Neuronal stem cell (in vitro differentiated cells): ENCODE data around the gene CLDN15.
"Not testable (repeated sequence)": the region's sequence is repeated elsewhere in the genome, so short reads cannot be mapped to it uniquely, and the experiment has no call there.

ENCODE experiments used
- DNase-seq: peaks from one replicate; pipeline ENCODE4 v3.0.0-alpha.2; 2013; ENCODE audit warnings: low spot score
- H2AFZ ChIP-seq: one replicate; pipeline ENCODE4 v1.6.1; 2013; ENCODE audit warnings: mild to moderate bottlenecking, low read length, inconsistent platforms
- H2AK5ac ChIP-seq: 2 replicates; pipeline ENCODE4 v1.6.1; 2013; ENCODE audit warnings: low read depth, mild to moderate bottlenecking, inconsistent platforms, low read length, moderate library complexity, mixed read lengths
- H2BK120ac ChIP-seq: 2 replicates; pipeline ENCODE4 v1.6.1; 2013; ENCODE audit warnings: low read depth, mild to moderate bottlenecking, inconsistent platforms, low read length, moderate library complexity, mixed read lengths
- H2BK12ac ChIP-seq: one replicate; pipeline ENCODE4 v1.6.1; 2013; ENCODE audit warnings: low read length, inconsistent platforms
- H2BK15ac ChIP-seq: 2 replicates; pipeline ENCODE4 v1.6.1; 2013; ENCODE audit warnings: mild to moderate bottlenecking, low read length, inconsistent platforms, mixed read lengths
- H2BK5ac ChIP-seq: one replicate; pipeline ENCODE4 v1.6.1; 2013; ENCODE audit warnings: inconsistent platforms, mild to moderate bottlenecking, low read length, moderate library complexity
- H3K14ac ChIP-seq: one replicate; pipeline ENCODE4 v1.6.1; 2013; ENCODE audit warnings: low read length, inconsistent platforms
- H3K18ac ChIP-seq: 2 replicates; pipeline ENCODE4 v1.6.1; 2013; ENCODE audit warnings: low read length, inconsistent platforms
- H3K23ac ChIP-seq: 2 replicates; pipeline ENCODE4 v1.6.1; 2013; ENCODE audit warnings: low read depth, mild to moderate bottlenecking, mixed read lengths, low read length, inconsistent platforms; ENCODE audit not compliant: poor library complexity
- H3K27ac ChIP-seq: replicated peaks from 3 replicates; pipeline ENCODE4 v1.5.1; 2013; ENCODE audit warnings: low read length, inconsistent platforms
- H3K27me3 ChIP-seq, 3 experiments: 2 replicates each; pipeline ENCODE4 v1.6.1; 2013; ENCODE audit warnings: low read length in 3 of 3, mild to moderate bottlenecking in 2 of 3, inconsistent platforms in 1 of 3, low read depth in 1 of 3, mixed read lengths in 1 of 3, moderate library complexity in 1 of 3; ENCODE audit not compliant: control insufficient read depth in 3 of 3, insufficient read depth in 3 of 3
- H3K36me3 ChIP-seq, 2 donors: replicated peaks in 1 of 2; 2 replicates each; pipeline ENCODE4 v1.6.1; 2013; ENCODE audit warnings: low read length in 2 of 2; ENCODE audit not compliant: control insufficient read depth in 2 of 2, insufficient read depth in 2 of 2
- H3K4ac ChIP-seq: 2 replicates; pipeline ENCODE4 v1.6.1; 2013; ENCODE audit warnings: inconsistent platforms, mild to moderate bottlenecking, low read length, moderate library complexity
- H3K4me1 ChIP-seq, 2 donors: 1 replicate in 1 of 2; 2 replicates in 1 of 2; pipeline ENCODE4 v1.6.1; 2013; ENCODE audit warnings: low read length in 2 of 2, low read depth in 1 of 2; ENCODE audit not compliant: control insufficient read depth in 2 of 2, insufficient read depth in 1 of 2
- H3K4me2 ChIP-seq: one replicate; pipeline ENCODE4 v1.6.1; 2013; ENCODE audit warnings: mild to moderate bottlenecking, low read length, inconsistent platforms; ENCODE audit not compliant: insufficient read depth, poor library complexity, severe bottlenecking
- H3K4me3 ChIP-seq, 2 donors: 2 replicates each; pipeline ENCODE4 v1.5.1; 2013; ENCODE audit warnings: low read length in 2 of 2, mild to moderate bottlenecking in 2 of 2, inconsistent platforms in 1 of 2, moderate library complexity in 1 of 2
- H3K79me1 ChIP-seq: one replicate; pipeline ENCODE4 v1.6.1; 2013; ENCODE audit warnings: low read depth, mild to moderate bottlenecking, inconsistent platforms, low read length, moderate library complexity
- H3K9ac ChIP-seq: one replicate; pipeline ENCODE4 v1.6.1; 2013; ENCODE audit warnings: mild to moderate bottlenecking, low read depth, low read length, inconsistent platforms; ENCODE audit not compliant: poor library complexity
- H3K9me3 ChIP-seq, 2 donors: replicated peaks in 1 of 2; 2 replicates each; pipeline versions ENCODE3 to v1.6.1; 2013; ENCODE audit warnings: low read length in 2 of 2, mild to moderate bottlenecking in 2 of 2, inconsistent platforms in 1 of 2, low read depth in 1 of 2, mixed read lengths in 1 of 2, moderate library complexity in 1 of 2; ENCODE audit not compliant: control insufficient read depth in 2 of 2, insufficient read depth in 1 of 2
- H4K8ac ChIP-seq: one replicate; pipeline ENCODE4 v1.6.1; 2013; ENCODE audit warnings: low read depth, mild to moderate bottlenecking, inconsistent platforms, low read length, moderate library complexity
- H4K91ac ChIP-seq: one replicate; pipeline ENCODE4 v1.6.1; 2013; ENCODE audit warnings: low read length, low read depth, mild to moderate bottlenecking, inconsistent platforms; ENCODE audit not compliant: poor library complexity
- WGBS, 2 donors: extraction: QIAGEN DNeasy Blood & Tissue Kit; methylation state at CpG; one replicate each; pipeline ENCODE4 v1.1.7; 2013; ENCODE audit warnings: missing lambda C conversion rate in 2 of 2, mixed read lengths in 1 of 2; ENCODE audit not compliant: insufficient read length in 2 of 2, insufficient replicate concordance in 1 of 2; ENCODE audit errors: extremely low coverage in 2 of 2; 5-methylcytosine and 5-hydroxymethylcytosine counted together

Gene CLDN15

GRCh38 chr7:101258243-101258731, 20.7 kb upstream of the CLDN15 start:
- Histone ChIP-seq H2AK5ac (no peak overlapping the region), H3K4me1 (no peaks in the 10 kb centered on the region), H2BK5ac (no peak overlapping the region), H3K9ac (no peak overlapping the region), H3K23ac (no peak overlapping the region), H3K4me2 (no peak overlapping the region), H2BK120ac (no peak overlapping the region), H2BK12ac (no peak overlapping the region), H3K18ac (no peak overlapping the region), H3K36me3 (no peaks in the 10 kb centered on the region), H2AFZ (no peak overlapping the region), H2BK15ac (no peak overlapping the region), H3K79me1 (no peaks in the 10 kb centered on the region), H3K27me3 (no peaks in the 10 kb centered on the region), H3K4me3 (no peak overlapping the region), H3K27ac (no peak overlapping the region), H4K91ac (no peak overlapping the region), H3K4ac (no peak overlapping the region), H4K8ac (no peak overlapping the region), H3K9me3 (no peaks in the 10 kb centered on the region), H3K14ac (no peak overlapping the region)
- no peak for DNase-seq
- no CpG with 5 or more reads among the region's 7 CpGs for WGBS, 2 donors

DNA sequence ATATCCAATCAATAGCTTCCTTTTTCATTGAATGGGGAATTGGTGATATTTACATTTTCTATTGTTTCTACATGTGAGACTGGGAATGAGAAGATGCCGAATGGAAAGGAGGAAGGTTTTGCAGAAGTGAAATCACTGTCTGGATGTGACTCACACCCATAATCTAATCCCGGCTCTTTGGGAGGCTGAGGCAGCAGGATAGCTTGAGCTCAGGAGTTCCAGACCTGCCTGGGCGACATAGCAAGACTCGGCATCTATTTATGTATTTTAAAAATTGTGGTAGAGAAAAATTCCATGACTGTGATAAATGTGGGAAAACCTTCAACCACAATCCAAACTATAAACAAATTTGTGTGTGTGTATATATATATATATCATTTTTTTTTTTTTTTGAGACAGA, 18.2 kb upstream of the CLDN15 start:
- Histone ChIP-seq H3K4ac (no peak overlapping the region), H2AFZ (no peak overlapping the region), H3K27me3 (no peaks in the 10 kb centered on the region), H3K4me3 (no peak overlapping the region), H2BK15ac (no peak overlapping the region), H3K9me3 (no peaks in the 10 kb centered on the region), H4K8ac (no peak overlapping the region), H2BK12ac (no peak overlapping the region), H2BK120ac (no peak overlapping the region), H3K27ac (no peak overlapping the region), H3K18ac (no peak overlapping the region), H2BK5ac (no peak overlapping the region), H3K4me2 (no peak overlapping the region), H3K4me1 (peaks cover 3% of the 10 kb centered on the region in 2 donors), H3K36me3 (peaks cover 0 to under 1% of the 10 kb centered on the region in 2 donors), H3K9ac (no peak overlapping the region), H2AK5ac (no peak overlapping the region), H3K14ac (no peak overlapping the region), H3K23ac (no peak overlapping the region), H4K91ac (no peak overlapping the region), H3K79me1 (peaks cover 3% of the 10 kb centered on the region)
- DNase-seq: no peak
- no CpG with 5 or more reads among the region's 4 CpGs for WGBS, 2 donors

DNA sequence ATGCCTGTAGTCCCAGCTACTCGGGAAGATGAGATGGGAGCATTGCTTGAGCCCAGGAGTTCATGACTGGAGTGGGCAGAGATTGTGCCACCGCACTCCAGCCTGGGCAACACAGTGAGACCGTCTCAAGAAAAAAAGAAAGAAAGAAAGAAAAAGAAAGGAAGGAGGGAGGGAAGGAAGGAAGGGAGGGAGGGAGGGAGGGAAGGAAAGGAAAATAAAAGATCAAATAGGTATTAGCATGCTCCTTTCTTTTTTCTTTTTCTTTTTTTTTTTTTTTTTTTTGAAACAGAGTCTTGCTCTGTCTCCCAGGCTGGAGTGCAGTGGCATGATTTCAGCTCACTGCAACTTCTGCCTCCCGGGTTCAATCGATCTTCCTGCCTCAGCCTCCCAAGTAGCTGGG, 15.6 kb upstream of the CLDN15 start:
- Histone ChIP-seq H3K4me2 (peak overlapping the region; percentile 25), H2AFZ (peak overlapping the region; percentile 91), H3K36me3 (peaks cover 1 to 19% of the 10 kb centered on the region in 2 donors)
- not testable (repeated sequence) for H3K18ac ChIP-seq, H3K23ac ChIP-seq, H3K9ac ChIP-seq, H4K8ac ChIP-seq, H3K9me3 ChIP-seq, H3K79me1 ChIP-seq, H3K4me3 ChIP-seq, H3K4ac ChIP-seq, H3K27me3 ChIP-seq, H3K4me1 ChIP-seq, H4K91ac ChIP-seq, H2BK5ac ChIP-seq, H2BK15ac ChIP-seq, H3K27ac ChIP-seq, DNase-seq, H2BK120ac ChIP-seq, H3K14ac ChIP-seq, H2AK5ac ChIP-seq, H2BK12ac ChIP-seq
- no CpG with 5 or more reads among the region's 5 CpGs for WGBS, 2 donors

GRCh38 chr7:101251871-101252659, 14.5 kb upstream of the CLDN15 start:
- peak overlapping the region; percentile 95 for H3K9ac ChIP-seq
- no peak overlapping the region for H2BK120ac ChIP-seq
- no peak overlapping the region for H3K27ac ChIP-seq
- peak overlapping the region; percentile 91 for H2AFZ ChIP-seq
- no CpG with 5 or more reads among the region's 55 CpGs for WGBS, 2 donors
- H3K36me3 ChIP-seq: peaks cover 1 to 22% of the 10 kb centered on the region in 2 donors
- no peak overlapping the region for H2BK12ac ChIP-seq
- no peak overlapping the region for H3K4ac ChIP-seq
- H3K4me3 ChIP-seq: peak overlapping the region; percentile 85 to 88
- H3K4me2 ChIP-seq: peak overlapping the region; percentile 79
- H3K9me3 ChIP-seq: no peaks in the 10 kb centered on the region
- peak overlapping the region; percentile 60 for H3K23ac ChIP-seq
- no peak overlapping the region for H2AK5ac ChIP-seq
- no peaks in the 10 kb centered on the region for H3K27me3 ChIP-seq
- H3K14ac ChIP-seq: peak overlapping the region; percentile 63
- H3K79me1 ChIP-seq: peaks cover 3% of the 10 kb centered on the region
- peak overlapping the region; percentile 93 for H3K18ac ChIP-seq
- DNase-seq: peak; percentile 96
- no peak overlapping the region for H2BK5ac ChIP-seq
- no peak overlapping the region for H2BK15ac ChIP-seq
- no peak overlapping the region for H4K8ac ChIP-seq
- no peak overlapping the region for H4K91ac ChIP-seq
- H3K4me1 ChIP-seq: peaks cover 3% of the 10 kb centered on the region in 2 donors
